ENCODE data around the gene ALDH1A3. TPM values are rescaled to one million over a fixed set of nuclear protein-coding genes. Genes with fewer than 3 reads are reported as not detected.

Gene ALDH1A3
- total and polyA plus RNA-seq, 8 donors: 6.7 to 16.3 (median 8.9) TPM

DNA sequence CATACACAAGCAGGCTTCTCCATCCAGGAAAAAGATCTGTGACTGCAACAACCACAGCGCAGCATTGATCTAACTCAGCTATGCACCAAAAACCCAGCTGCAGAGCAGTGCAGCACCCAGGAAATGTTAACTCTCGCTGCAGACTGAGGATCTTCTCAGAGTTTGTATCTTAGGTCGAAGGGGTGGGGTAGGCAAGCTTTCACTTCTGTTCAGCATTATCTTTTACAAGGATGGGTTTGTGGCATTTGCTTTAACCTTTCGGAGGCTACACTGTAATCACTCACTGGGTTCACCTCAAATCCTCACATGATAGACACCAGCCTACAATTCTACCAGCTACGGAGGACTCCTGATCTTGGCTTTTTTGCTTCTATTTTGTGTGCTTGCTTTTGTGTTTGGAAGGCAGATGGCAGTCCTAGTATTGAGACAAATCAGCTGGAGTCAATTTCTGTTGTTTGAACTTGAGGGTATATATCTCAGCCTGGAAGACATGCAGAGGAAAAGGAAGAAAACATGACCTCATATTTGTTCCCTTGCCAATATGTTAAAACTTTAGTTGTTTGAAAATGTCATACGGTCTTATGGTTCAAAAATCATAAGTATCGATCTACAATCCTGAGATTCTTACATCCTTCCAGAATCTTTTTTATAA, 64.7 kb downstream of the ALDH1A3 start:
- H3K27ac ChIP-seq: no peak overlapping the region
- no peaks in the 10 kb centered on the region for H3K4me1 ChIP-seq
- FAIRE-seq (no peak), DNase-seq (no peak), ATAC-seq (no peak)
- no peaks in the 10 kb centered on the region for H3K27me3 ChIP-seq
- H3K9me3 ChIP-seq: no peaks in the 10 kb centered on the region
- TF ChIP-seq, protein P1, sequence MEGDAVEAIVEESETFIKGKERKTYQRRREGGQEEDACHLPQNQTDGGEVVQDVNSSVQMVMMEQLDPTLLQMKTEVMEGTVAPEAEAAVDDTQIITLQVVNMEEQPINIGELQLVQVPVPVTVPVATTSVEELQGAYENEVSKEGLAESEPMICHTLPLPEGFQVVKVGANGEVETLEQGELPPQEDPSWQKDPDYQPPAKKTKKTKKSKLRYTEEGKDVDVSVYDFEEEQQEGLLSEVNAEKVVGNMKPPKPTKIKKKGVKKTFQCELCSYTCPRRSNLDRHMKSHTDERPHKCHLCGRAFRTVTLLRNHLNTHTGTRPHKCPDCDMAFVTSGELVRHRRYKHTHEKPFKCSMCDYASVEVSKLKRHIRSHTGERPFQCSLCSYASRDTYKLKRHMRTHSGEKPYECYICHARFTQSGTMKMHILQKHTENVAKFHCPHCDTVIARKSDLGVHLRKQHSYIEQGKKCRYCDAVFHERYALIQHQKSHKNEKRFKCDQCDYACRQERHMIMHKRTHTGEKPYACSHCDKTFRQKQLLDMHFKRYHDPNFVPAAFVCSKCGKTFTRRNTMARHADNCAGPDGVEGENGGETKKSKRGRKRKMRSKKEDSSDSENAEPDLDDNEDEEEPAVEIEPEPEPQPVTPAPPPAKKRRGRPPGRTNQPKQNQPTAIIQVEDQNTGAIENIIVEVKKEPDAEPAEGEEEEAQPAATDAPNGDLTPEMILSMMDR (IDR thresholded peaks at IDR 0.05): no peak
- intact Hi-C loops (cut with DNase I): no loop called here
- H3K4me3 ChIP-seq: no peak overlapping the region
- 89% methylated on average over 7 of the region's 7 CpGs for WGBS, 2 donors
- H3K36me3 ChIP-seq: no peaks in the 10 kb centered on the region

DNA sequence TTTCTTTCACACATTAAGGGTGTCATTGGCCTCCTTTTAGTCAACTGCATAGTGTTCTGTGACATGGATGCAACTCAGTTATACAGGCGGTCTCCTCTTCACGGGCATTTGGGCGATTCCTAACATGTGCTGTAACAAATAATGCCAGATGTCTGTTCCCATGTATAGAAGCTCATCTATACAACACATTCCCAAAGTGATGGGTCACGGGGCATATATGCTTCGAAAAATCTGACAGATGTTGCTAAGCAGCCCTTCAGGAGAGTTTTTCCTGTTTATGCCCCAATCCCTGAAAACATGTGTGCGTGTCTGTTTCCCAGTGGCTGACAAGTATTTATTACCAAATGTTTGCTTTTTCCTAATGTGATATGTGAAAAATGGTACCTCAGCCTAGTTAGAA, 65.4 kb downstream of the ALDH1A3 start:
- H3K9me3 ChIP-seq: no peaks in the 10 kb centered on the region
- TF ChIP-seq, protein P1 (IDR thresholded peaks at IDR 0.05): no peak
- ATAC-seq: no peak
- intact Hi-C loops (cut with DNase I): no loop called here
- H3K4me3 ChIP-seq: no peak overlapping the region
- no peak for DNase-seq
- FAIRE-seq: no peak
- no peaks in the 10 kb centered on the region for H3K4me1 ChIP-seq
- H3K36me3 ChIP-seq: peaks cover 0 to 2% (median 0%) of the 10 kb centered on the region in 3 donors
- no peak overlapping the region for H3K27ac ChIP-seq
- WGBS, 2 donors: 76 to 79% methylated on average over 6 of the region's 6 CpGs
- H3K27me3 ChIP-seq: no peaks in the 10 kb centered on the region

DNA sequence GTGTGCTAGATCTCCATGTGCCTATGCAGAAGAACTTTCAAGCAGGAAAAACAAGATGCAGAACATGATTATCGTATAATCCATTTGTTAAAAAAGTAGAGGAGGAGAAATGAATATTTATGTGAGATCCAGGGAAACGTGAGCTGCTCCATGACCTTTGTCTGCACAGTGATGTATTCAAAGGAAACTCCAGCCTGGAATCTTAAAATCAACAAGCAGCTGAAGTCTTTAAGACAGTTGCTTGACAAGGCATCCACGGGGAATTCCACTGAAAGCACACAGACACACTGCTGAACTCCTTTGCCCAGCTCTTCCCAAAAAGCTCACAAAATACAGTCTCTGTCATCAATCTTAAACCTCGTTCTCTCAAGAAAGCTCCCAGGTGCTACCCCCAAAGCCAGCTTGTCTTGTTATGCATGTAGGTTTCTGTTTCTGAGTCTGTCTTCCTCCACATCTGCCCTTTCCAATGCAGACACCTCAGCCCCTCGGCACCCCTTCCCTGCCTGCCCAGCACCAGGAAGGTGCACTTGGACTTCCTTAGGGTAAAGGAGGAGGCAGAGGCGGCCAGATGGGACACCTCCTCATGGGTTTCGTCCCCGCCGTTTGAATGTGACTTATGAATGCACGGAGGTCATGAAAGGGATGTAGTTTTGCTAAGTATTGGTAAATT, 68.3 kb downstream of the ALDH1A3 start:
- DNase-seq: no peak
- 84 to 87% methylated on average over 10 of the region's 10 CpGs for WGBS, 2 donors

DNA sequence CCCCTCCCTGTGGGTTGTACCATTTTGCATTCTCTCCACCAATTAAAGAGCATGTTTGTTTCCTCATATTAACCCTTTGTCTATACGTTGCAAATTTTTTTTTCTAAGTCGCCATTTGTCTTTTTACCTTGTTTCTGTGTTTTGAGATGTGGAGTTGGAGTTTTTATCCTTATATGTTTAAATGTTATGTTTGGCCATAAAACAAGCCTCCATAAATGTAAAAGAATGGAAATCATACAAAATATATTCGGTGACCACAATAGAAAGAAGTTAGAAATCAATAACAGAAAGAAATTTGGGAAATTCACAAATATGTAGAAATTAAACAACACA, 68.8 kb downstream of the ALDH1A3 start:
- Histone ChIP-seq H3K4me3 (no peak overlapping the region), H3K4me1 (no peaks in the 10 kb centered on the region), H3K27ac (no peak overlapping the region), H3K9me3 (no peaks in the 10 kb centered on the region), H3K27me3 (no peaks in the 10 kb centered on the region), H3K36me3 (peaks cover 0 to 2% (median 0%) of the 10 kb centered on the region in 3 donors)
- intact Hi-C loops (cut with DNase I): no loop called here
- FAIRE-seq (no peak), ATAC-seq (no peak), DNase-seq (no peak)
- TF ChIP-seq, protein P1 (IDR thresholded peaks at IDR 0.05): no peak
- WGBS, 2 donors: 93 to 97% methylated on average over 3 of the region's 3 CpGs

More for the DNA sequence above, 68.3 kb downstream of the ALDH1A3 start:
- Histone ChIP-seq H3K27ac (no peak overlapping the region), H3K9me3 (no peaks in the 10 kb centered on the region), H3K36me3 (peaks cover 0 to 2% (median 0%) of the 10 kb centered on the region in 3 donors), H3K4me3 (no peak overlapping the region), H3K4me1 (no peaks in the 10 kb centered on the region), H3K27me3 (no peaks in the 10 kb centered on the region)
- intact Hi-C loops (cut with DNase I): no loop called here
- TF ChIP-seq, protein P1 (IDR thresholded peaks at IDR 0.05): no peak
- no peak for FAIRE-seq
- ATAC-seq: no peak

DNA sequence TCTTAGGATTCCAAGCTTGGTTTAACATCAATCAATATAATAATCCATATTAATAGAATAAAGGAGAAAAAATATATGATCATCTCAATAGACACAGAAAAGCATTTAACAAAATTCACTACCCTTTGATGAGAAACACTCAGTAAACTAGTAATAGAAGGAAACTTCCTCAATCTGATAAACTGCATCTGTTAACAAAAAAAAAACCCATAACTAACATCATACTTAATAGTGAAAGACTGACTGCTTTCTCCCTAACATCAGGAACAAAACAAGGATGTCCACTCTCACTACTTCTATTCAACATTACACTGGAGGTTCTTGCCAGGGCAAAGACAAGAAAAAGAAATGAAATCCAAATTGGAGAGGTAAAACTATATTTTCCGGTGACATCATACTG, 70.1 kb downstream of the ALDH1A3 start:
- Histone ChIP-seq H3K27ac (no peak overlapping the region), H3K9me3 (no peaks in the 10 kb centered on the region), H3K4me1 (no peaks in the 10 kb centered on the region), H3K4me3 (no peak overlapping the region), H3K27me3 (no peaks in the 10 kb centered on the region), H3K36me3 (peaks cover 0 to 2% (median 0%) of the 10 kb centered on the region in 3 donors)
- DNase-seq (no peak), FAIRE-seq (no peak), ATAC-seq (no peak)
- intact Hi-C loops (cut with DNase I): no loop called here
- 91 to 98% methylated on average over 1 of the region's 1 CpG for WGBS, 2 donors
- TF ChIP-seq, protein P1 (IDR thresholded peaks at IDR 0.05): no peak

Data from pancreas (tissue), 10 donors.